Trophoblast cell (in vitro differentiated cells and primary cell): ENCODE results near the gene PLEKHG3.

Experiments used
- DNase-seq, 2 donors: peaks; one replicate each; pipeline ENCODE4 v3.0.0-alpha.2; 2016
- H2AFZ ChIP-seq: 2 replicates; pipeline ENCODE4 v1.6.1; 2013; ENCODE audit warnings: low read length, moderate library complexity, mild to moderate bottlenecking; ENCODE audit not compliant: insufficient read depth, poor library complexity
- H2AK5ac ChIP-seq: 2 replicates; pipeline ENCODE4 v1.6.1; 2013; ENCODE audit warnings: mild to moderate bottlenecking, low read length
- H2BK120ac ChIP-seq: 2 replicates; pipeline ENCODE4 v1.6.1; 2013; ENCODE audit warnings: low read length, mild to moderate bottlenecking, moderate library complexity; ENCODE audit not compliant: insufficient read depth, poor library complexity
- H2BK12ac ChIP-seq: 2 replicates; pipeline ENCODE4 v1.6.1; 2013; ENCODE audit warnings: mild to moderate bottlenecking, low read length, moderate library complexity
- H2BK5ac ChIP-seq: 2 replicates; pipeline ENCODE4 v1.6.1; 2013; ENCODE audit warnings: low read length, low read depth, moderate library complexity, mild to moderate bottlenecking; ENCODE audit not compliant: poor library complexity
- H3K14ac ChIP-seq: 2 replicates; pipeline ENCODE4 v1.6.1; 2013; ENCODE audit warnings: mild to moderate bottlenecking, low read length
- H3K18ac ChIP-seq: 2 replicates; pipeline ENCODE4 v1.6.1; 2013; ENCODE audit warnings: mild to moderate bottlenecking, low read length
- H3K23ac ChIP-seq: 2 replicates; pipeline ENCODE4 v1.6.1; 2013; ENCODE audit warnings: low read length
- H3K27ac ChIP-seq: 2 replicates; pipeline ENCODE4 v1.5.1; 2013; ENCODE audit warnings: low read depth, mild to moderate bottlenecking, inconsistent platforms, low read length, moderate library complexity
- H3K27me3 ChIP-seq: 2 replicates; pipeline ENCODE4 v1.6.1; 2013; ENCODE audit warnings: inconsistent platforms, mild to moderate bottlenecking, low read length, moderate library complexity; ENCODE audit not compliant: insufficient read depth
- H3K36me3 ChIP-seq, 2 experiments: 1 replicate in 1 of 2; 2 replicates in 1 of 2; pipeline ENCODE4 v1.6.1; 2013; ENCODE audit warnings: low read length in 2 of 2, mild to moderate bottlenecking in 2 of 2, moderate library complexity in 1 of 2; ENCODE audit not compliant: insufficient read depth in 2 of 2, control insufficient read depth in 1 of 2
- H3K4ac ChIP-seq: 2 replicates; pipeline ENCODE4 v1.6.1; 2013; ENCODE audit warnings: low read depth, mild to moderate bottlenecking, low read length, moderate library complexity
- H3K4me1 ChIP-seq, 2 experiments: 1 replicate in 1 of 2; 2 replicates in 1 of 2; pipeline ENCODE4 v1.6.1; 2013; ENCODE audit warnings: low read length in 2 of 2, mild to moderate bottlenecking in 2 of 2, moderate library complexity in 1 of 2; ENCODE audit not compliant: insufficient read depth in 2 of 2, control insufficient read depth in 1 of 2
- H3K4me2 ChIP-seq: 2 replicates; pipeline ENCODE4 v1.6.1; 2013; ENCODE audit warnings: inconsistent platforms, mild to moderate bottlenecking, low read length, moderate library complexity
- H3K4me3 ChIP-seq: 2 replicates; pipeline ENCODE4 v1.5.1; 2013; ENCODE audit warnings: mild to moderate bottlenecking, low read depth, low read length, inconsistent platforms
- H3K79me1 ChIP-seq: one replicate; pipeline ENCODE4 v1.6.1; 2013; ENCODE audit warnings: low read length
- H3K79me2 ChIP-seq: 2 replicates; pipeline ENCODE4 v1.6.1; 2013; ENCODE audit warnings: low read length, mild to moderate bottlenecking; ENCODE audit not compliant: control insufficient read depth, insufficient read depth, poor library complexity
- H3K9ac ChIP-seq: 2 replicates; pipeline ENCODE4 v1.6.1; 2013; ENCODE audit warnings: mild to moderate bottlenecking, low read length
- H3K9me3 ChIP-seq: 2 replicates; pipeline ENCODE4 v1.6.1; 2013; ENCODE audit warnings: low read depth, mild to moderate bottlenecking, control low read depth, inconsistent platforms, low read length; ENCODE audit not compliant: insufficient read depth
- H4K12ac ChIP-seq: 2 replicates; pipeline ENCODE4 v1.6.1; 2013; ENCODE audit warnings: low read depth, mild to moderate bottlenecking, low read length, moderate library complexity
- H4K8ac ChIP-seq: 2 replicates; pipeline ENCODE4 v1.6.1; 2013; ENCODE audit warnings: low read depth, mild to moderate bottlenecking, low read length, moderate library complexity
- H4K91ac ChIP-seq: one replicate; pipeline ENCODE4 v1.6.1; 2013; ENCODE audit warnings: low read depth, mild to moderate bottlenecking, low read length, moderate library complexity
- WGBS: extraction: QIAGEN DNeasy Blood & Tissue Kit; methylation state at CpG from one replicate; pipeline ENCODE4 v1.1.7; 2013; ENCODE audit warnings: missing lambda C conversion rate; ENCODE audit not compliant: insufficient read length, insufficient coverage; ENCODE audit errors: extremely low coverage; 5-methylcytosine and 5-hydroxymethylcytosine counted together

Gene PLEKHG3

DNA sequence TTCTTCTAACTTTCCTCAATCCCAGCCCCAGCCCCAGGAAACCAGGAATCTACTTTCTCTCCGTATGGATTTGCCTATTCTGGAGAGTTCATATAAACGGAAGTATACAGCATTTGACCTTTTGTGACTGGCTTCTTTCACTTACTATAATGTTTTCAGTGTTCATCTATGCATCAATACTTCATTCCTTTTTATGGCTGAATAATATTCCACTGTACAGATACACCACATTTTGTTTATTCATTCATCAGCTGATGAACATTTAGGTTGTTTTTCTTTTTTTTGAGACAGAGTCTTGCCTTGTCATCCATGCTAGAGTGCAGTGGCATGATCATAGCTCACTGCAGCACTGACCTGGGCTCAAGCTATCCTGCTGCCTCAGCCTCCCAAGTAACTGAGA is 3.9 kb upstream of the PLEKHG3 start:
- peaks cover 0 to 6% of the 10 kb centered on the region in 2 experiments for H3K4me1 ChIP-seq
- no peak overlapping the region for H3K9ac ChIP-seq
- H3K23ac ChIP-seq, result no peak overlapping the region
- H2BK120ac ChIP-seq, result no peak overlapping the region
- no peak overlapping the region for H3K14ac ChIP-seq
- H2AFZ ChIP-seq, result no peak overlapping the region
- no peaks in the 10 kb centered on the region for H3K27me3 ChIP-seq
- H2BK12ac ChIP-seq, result no peak overlapping the region
- H3K4me3 ChIP-seq, result no peak overlapping the region
- no peak overlapping the region for H4K12ac ChIP-seq
- peaks cover 19% of the 10 kb centered on the region for H3K79me1 ChIP-seq
- no peak for DNase-seq
- no peak overlapping the region for H4K91ac ChIP-seq
- no peaks in the 10 kb centered on the region for H3K9me3 ChIP-seq
- H4K8ac ChIP-seq, result no peak overlapping the region
- no peaks in the 10 kb centered on the region for H3K36me3 ChIP-seq
- no CpG with 5 or more reads among the region's 2 CpGs for WGBS
- H3K4me2 ChIP-seq, result no peak overlapping the region
- H3K18ac ChIP-seq, result no peak overlapping the region
- H3K27ac ChIP-seq, result no peak overlapping the region
- H2AK5ac ChIP-seq, result no peak overlapping the region
- H2BK5ac ChIP-seq, result no peak overlapping the region
- no peak overlapping the region for H3K4ac ChIP-seq
- H3K79me2 ChIP-seq, result peaks cover 14% of the 10 kb centered on the region

DNA sequence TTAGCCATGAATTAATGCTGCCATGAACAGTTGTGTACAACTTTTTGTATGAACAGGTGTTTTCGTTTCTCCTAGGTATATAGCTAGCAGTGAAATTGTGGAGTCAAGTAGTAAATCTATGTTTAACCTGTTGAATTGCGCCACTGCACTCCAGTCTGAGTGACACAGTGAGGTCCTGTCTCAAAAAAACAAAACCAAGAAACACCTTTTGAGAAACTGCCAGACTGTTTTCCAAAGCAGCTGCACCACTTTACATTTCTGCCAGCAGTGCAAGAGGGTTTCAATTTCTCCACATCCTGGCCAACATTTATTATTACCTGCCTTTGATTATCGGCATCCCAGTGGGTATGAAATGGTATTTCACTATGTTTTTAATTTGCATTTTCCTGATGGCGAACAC is 3.3 kb upstream of the PLEKHG3 start:
- no peak overlapping the region for H4K12ac ChIP-seq
- no peak overlapping the region for H3K4ac ChIP-seq
- H3K23ac ChIP-seq, result no peak overlapping the region
- H3K36me3 ChIP-seq, result no peaks in the 10 kb centered on the region
- no peak overlapping the region for H3K4me3 ChIP-seq
- H2BK5ac ChIP-seq, result no peak overlapping the region
- no CpG with 5 or more reads among the region's 4 CpGs for WGBS
- no peak overlapping the region for H3K27ac ChIP-seq
- H4K8ac ChIP-seq, result no peak overlapping the region
- peaks cover 0 to 8% of the 10 kb centered on the region in 2 experiments for H3K4me1 ChIP-seq
- no peak overlapping the region for H2AFZ ChIP-seq
- no peak overlapping the region for H2AK5ac ChIP-seq
- no peak overlapping the region for H2BK12ac ChIP-seq
- H3K79me2 ChIP-seq, result peaks cover 20% of the 10 kb centered on the region
- H4K91ac ChIP-seq, result no peak overlapping the region
- H3K27me3 ChIP-seq, result no peaks in the 10 kb centered on the region
- no peak overlapping the region for H3K4me2 ChIP-seq
- H3K14ac ChIP-seq, result no peak overlapping the region
- no peak overlapping the region for H2BK120ac ChIP-seq
- no peak overlapping the region for H3K18ac ChIP-seq
- no peak for DNase-seq
- no peak overlapping the region for H3K9ac ChIP-seq
- H3K79me1 ChIP-seq, result peaks cover 24% of the 10 kb centered on the region
- no peaks in the 10 kb centered on the region for H3K9me3 ChIP-seq

DNA sequence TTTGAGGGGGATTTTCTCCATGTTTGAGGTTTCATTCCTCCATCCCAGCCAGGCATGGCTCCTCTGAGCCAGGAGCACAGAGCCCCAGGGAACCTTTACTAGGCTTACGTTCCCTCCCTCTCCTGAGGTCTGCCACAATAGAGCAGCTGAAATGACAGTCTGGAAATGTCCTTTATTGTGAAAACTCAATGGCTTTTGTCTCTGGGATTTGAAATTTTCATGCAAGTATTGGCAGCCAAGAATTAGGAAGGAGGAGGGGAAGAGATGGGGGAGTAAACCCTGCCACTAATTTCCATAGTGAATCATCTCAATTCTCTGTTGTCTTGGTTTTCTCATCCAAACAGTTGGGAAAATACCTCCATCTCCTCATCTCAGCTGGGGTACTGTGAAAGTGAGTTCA is 2.6 kb upstream of the PLEKHG3 start:
- H3K9me3 ChIP-seq, result no peaks in the 10 kb centered on the region
- no peak overlapping the region for H4K91ac ChIP-seq
- no peak overlapping the region for H3K14ac ChIP-seq
- peaks cover 2 to 16% of the 10 kb centered on the region in 2 experiments for H3K4me1 ChIP-seq
- no peaks in the 10 kb centered on the region for H3K27me3 ChIP-seq
- H3K23ac ChIP-seq, result no peak overlapping the region
- no peak overlapping the region for H3K18ac ChIP-seq
- peaks cover 23% of the 10 kb centered on the region for H3K79me2 ChIP-seq
- WGBS, result no CpG with 5 or more reads among the region's 1 CpG
- no peak overlapping the region for H3K4me2 ChIP-seq
- H4K12ac ChIP-seq, result no peak overlapping the region
- peaks cover 30% of the 10 kb centered on the region for H3K79me1 ChIP-seq
- no peak overlapping the region for H3K4me3 ChIP-seq
- H3K36me3 ChIP-seq, result no peaks in the 10 kb centered on the region
- no peak overlapping the region for H3K4ac ChIP-seq
- no peak overlapping the region for H4K8ac ChIP-seq
- H3K27ac ChIP-seq, result no peak overlapping the region
- H2AK5ac ChIP-seq, result no peak overlapping the region
- H2BK120ac ChIP-seq, result no peak overlapping the region
- H3K9ac ChIP-seq, result no peak overlapping the region
- no peak overlapping the region for H2BK5ac ChIP-seq
- no peak overlapping the region for H2AFZ ChIP-seq
- DNase-seq, result no peak
- H2BK12ac ChIP-seq, result no peak overlapping the region

DNA sequence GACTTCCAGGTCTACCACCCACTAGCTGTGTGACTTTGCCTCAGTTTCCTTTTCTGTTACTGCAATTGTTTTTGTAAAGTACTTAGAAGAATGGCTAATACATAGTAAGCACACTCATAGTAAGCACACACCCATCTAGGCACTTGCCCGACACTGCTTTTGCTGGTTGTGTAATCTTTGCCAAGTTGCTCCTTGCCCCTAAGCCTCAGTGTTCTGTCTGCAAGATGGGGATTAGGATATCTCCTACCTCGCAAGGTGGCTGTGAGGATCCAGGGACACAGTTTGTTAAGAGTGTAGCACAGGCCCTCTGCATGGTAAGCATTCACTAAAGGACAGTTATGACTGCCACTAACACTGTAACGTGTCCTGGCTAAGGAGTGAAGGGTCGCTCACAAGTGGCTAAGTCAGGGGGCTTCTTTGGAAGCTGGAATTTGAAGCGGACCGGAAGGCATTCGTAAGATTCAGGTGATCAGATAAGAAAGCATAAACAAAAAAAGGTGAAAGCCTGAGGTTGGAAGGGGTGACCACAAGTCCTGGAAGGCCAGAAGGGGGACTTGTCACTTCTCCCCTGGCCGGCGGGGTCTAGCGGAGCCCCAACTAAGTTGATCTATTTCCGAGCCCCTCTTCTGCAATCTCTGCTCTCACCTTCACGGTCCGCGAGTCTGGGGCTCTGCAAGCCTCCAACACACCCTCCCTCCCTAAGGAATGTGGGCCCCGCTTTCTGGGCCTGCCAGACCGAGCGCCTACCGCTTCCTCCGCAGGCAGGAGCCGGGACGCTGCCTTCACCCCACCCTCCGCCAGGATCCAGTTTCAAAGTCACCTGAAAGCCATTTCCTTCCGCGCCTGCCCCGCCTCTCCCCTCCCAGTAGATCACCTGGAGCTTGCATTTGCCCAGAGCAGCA is 1.5 kb upstream of the PLEKHG3 start:
- Histone ChIP-seq H4K8ac (no peak overlapping the region), H3K9me3 (no peaks in the 10 kb centered on the region)
- peak; percentile 44 to 64 for DNase-seq

More for the DNA sequence above, 1.5 kb upstream of the PLEKHG3 start:
- H3K18ac ChIP-seq, result no peak overlapping the region
- H2BK120ac ChIP-seq, result no peak overlapping the region
- no peak overlapping the region for H3K9ac ChIP-seq
- no peak overlapping the region for H3K23ac ChIP-seq
- no peak overlapping the region for H3K27ac ChIP-seq
- H3K27me3 ChIP-seq, result no peaks in the 10 kb centered on the region
- peaks cover 30% of the 10 kb centered on the region for H3K79me2 ChIP-seq
- peaks cover 37% of the 10 kb centered on the region for H3K79me1 ChIP-seq
- H3K14ac ChIP-seq, result no peak overlapping the region
- no peak overlapping the region for H2BK5ac ChIP-seq
- H2AFZ ChIP-seq, result no peak overlapping the region
- H4K12ac ChIP-seq, result no peak overlapping the region
- H3K4me1 ChIP-seq, result peaks cover 7 to 25% of the 10 kb centered on the region in 2 experiments
- no peak overlapping the region for H3K4me3 ChIP-seq
- H3K36me3 ChIP-seq, result no peaks in the 10 kb centered on the region
- peak overlapping the region; percentile 3 for H2BK12ac ChIP-seq
- H2AK5ac ChIP-seq, result no peak overlapping the region
- H4K91ac ChIP-seq, result no peak overlapping the region
- H3K4me2 ChIP-seq, result peak overlapping the region; percentile 91
- H3K4ac ChIP-seq, result no peak overlapping the region
- no CpG with 5 or more reads among the region's 25 CpGs for WGBS
